NK-92 (cell line): ENCODE results near the gene ZDHHC8.

Experiments
- DNase-seq: peaks from one replicate; lab custom pipeline; 2025; ENCODE audit not compliant: unreplicated experiment; lab: John Stamatoyannopoulos, UW

ZDHHC8 gene, protein sequence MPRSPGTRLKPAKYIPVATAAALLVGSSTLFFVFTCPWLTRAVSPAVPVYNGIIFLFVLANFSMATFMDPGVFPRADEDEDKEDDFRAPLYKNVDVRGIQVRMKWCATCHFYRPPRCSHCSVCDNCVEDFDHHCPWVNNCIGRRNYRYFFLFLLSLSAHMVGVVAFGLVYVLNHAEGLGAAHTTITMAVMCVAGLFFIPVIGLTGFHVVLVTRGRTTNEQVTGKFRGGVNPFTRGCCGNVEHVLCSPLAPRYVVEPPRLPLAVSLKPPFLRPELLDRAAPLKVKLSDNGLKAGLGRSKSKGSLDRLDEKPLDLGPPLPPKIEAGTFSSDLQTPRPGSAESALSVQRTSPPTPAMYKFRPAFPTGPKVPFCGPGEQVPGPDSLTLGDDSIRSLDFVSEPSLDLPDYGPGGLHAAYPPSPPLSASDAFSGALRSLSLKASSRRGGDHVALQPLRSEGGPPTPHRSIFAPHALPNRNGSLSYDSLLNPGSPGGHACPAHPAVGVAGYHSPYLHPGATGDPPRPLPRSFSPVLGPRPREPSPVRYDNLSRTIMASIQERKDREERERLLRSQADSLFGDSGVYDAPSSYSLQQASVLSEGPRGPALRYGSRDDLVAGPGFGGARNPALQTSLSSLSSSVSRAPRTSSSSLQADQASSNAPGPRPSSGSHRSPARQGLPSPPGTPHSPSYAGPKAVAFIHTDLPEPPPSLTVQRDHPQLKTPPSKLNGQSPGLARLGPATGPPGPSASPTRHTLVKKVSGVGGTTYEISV

GRCh38 chr22:20131597-20131858 lies at the start of gene ZDHHC8:
ZDHHC8 (plus strand) TSS chr22:20131804; CDS start chr22:20131948, 144 bp downstream.
- DNase-seq: no peak

- no peak for DNase-seq
Observed at GRCh38 chr22:20083157-20083890, 48.3 kb upstream of the ZDHHC8 start.

DNA sequence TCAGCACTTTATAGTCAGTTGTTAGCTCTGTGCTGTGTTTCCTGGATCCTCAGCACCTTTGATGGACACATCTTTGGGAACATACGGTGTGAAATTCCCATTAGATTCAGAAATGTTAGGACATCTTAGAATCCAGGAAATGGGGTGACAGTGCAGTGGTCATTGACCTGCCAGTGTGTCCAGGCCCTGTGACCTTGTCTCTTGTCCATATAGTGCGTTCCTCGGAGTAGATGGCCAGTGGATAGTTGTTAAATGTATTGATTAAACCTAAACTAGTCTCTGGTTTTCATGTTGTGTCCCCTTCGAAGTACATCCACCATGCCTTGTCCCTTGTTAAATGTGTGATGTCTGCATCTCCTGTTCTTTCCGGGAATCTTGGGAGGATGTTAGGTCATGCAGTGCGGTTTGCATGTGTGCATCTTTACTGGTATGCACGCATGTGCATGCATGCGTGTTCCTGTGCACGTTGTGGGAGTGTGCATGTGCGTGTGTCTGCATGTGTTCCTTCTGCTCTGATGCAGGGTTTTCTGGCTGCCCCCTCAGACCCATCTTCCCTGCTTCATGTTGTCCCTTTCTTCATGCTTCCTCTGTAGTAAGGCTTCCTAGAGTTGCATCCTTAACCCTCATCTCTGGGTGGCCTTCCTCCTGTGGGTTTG lies 47.6 kb upstream of the ZDHHC8 start:
- no peak for DNase-seq

DNA sequence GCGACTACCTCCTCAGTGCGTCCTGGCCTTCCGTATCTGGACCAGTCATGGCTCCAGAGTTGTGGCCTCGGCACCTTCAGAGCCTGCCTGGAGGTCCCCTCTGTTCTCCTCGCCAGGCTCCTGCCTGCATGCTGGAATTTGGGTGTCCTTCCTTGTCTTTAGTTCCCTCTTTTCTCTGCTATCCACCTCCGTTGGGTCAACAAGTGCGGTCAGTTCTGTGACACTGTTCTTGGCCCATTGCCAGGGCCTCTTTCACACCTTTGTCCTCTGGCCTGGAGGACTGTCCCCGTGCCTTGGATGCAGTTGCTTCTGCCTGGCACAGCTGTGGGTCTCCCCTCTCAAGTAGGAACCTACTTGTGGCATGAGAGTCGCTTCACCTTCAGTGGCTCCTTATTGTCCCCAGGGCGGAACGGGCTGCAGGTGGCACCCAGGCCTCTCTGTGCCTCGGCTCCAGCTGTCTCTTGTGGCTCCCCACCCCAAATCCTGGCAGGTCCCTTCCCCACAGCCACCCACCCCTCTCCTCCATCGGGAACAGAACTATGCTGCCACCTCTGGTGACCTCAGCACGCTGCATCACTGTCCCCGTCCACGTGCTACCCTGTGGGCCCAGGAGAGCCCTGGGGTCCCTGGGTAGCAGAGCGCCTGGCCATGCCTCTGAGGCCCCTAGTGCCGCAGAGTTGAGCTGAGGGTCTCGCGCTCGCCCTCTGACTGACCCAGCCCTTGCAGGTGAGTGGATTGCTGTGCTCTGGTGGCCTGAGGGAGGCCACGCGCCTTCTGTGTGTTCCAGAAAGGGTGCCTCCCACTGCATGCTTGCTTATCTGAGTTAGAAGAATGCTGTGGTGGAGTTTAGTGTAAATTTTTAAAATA lies 46.8 kb upstream of the ZDHHC8 start:
- no peak for DNase-seq

GRCh38 chr22:20085651-20086050 lies 46.0 kb upstream of the ZDHHC8 start:
- no peak for DNase-seq

GRCh38 chr22:20086101-20086599 lies 45.5 kb upstream of the ZDHHC8 start:
- DNase-seq: no peak

- DNase-seq: no peak
Observed at GRCh38 chr22:20086763-20087162, 44.8 kb upstream of the ZDHHC8 start.

GRCh38 chr22:20087319-20088262 lies 44.0 kb upstream of the ZDHHC8 start:
- no peak for DNase-seq

- no peak for DNase-seq
Observed at GRCh38 chr22:20088263-20088648, 43.3 kb upstream of the ZDHHC8 start.

- no peak for DNase-seq
Observed at GRCh38 chr22:20089226-20089976, 42.2 kb upstream of the ZDHHC8 start.

GRCh38 chr22:20089977-20090729 lies 41.5 kb upstream of the ZDHHC8 start:
- DNase-seq: no peak

DNA sequence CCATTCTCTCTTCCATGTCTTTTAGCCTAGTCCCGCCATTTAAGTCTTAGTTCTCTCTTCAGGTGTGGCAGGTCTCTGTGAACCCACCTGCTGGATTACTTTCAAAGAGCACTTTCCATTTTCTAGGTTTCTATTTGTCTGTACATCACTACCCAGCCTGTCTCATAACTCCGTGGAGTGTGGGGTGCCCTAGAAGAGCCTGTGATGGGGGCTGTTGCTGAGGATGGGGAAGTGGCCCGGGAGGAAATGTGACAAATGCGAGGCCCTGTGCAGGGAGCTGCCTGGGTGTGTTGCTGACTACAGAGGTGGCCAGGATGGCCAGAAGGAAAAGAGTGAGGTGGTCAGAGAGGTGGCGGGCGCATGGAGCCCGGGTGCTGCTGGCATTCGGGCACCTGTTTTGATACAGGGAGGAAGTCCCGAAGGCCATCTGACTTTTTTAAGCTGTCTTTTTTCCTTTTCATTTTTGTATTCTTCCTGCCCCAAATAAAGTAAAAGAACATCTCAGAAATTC lies 40.8 kb upstream of the ZDHHC8 start:
- DNase-seq: no peak

- no peak for DNase-seq
Observed at GRCh38 chr22:20091690-20092476, 39.7 kb upstream of the ZDHHC8 start.

GRCh38 chr22:20092477-20092854 lies 39.1 kb upstream of the ZDHHC8 start:
- DNase-seq: no peak

DNA sequence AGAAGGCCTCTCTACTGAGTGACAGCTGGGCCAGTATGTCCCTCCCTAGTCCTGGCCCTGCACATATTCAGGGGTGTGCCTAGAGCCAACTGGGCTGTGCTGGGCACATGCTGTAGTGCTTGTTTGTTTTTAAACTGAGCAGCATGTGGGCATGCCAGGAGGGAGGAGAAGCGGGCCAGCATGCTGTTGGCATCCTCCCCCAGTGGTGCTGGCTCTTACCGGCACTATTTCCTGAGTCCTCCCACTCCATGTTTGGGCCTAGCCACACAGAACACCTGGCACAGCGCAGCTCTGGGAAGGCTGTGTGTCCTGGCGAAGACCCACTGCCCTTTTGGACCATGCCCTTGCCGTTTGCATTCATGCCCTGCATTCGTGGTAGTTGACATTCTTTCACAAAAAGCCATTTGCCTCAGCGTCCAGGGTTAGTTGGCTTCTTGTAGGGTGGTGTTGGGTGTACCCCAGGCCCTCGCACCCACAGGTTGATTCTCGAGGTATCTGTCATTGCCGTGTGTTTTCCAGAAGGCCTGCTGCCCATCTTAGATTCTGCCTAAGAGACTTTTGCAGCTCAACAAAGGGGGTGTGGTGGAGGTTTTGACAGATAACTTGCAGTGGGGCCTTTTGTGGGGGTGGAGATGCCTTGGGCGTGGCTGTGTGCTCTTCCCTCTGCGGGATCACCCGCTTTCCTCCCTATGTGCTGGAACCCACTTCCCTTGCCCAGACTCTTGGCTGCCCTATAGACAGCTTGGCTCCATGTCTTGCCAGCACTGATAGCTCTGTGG lies 38.0 kb upstream of the ZDHHC8 start:
- DNase-seq: no peak

GRCh38 chr22:20094197-20094807 lies 37.3 kb upstream of the ZDHHC8 start:
- DNase-seq: no peak
